NCI-H2196 treated with DMSO at 0.1 percent for 48 hours (cell line): ENCODE measurements around the gene CEP112.

Experiments
- DNase-seq: peaks from one replicate; lab custom pipeline; 2025; ENCODE audit not compliant: unreplicated experiment; lab: John Stamatoyannopoulos, UW

CEP112 gene

DNA sequence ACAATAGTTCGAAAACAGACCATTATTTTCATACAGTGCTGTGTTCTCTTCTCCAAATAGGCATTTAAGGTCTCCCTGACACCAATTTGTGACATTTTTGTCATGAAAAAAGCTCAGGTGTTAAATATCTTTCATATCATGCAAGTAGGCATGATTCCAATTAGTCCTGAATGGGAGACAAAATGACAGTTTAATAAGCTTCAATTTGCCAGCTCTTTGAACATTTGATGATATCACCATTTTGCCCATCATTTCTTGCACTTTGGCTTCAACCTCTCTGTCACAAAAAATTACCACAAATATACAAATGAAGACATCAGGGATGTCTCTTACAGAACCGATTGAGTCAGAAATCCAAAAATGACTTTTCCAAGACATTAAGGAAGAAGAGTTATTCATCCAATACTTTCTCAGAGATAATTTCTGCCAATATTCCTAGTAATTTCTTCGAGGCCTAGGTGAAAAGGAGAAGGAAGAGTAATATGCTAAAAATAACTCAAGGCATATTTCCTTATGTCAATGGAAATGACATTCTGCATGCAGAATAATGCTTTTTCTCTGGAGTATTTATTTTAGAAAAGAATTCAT is 298.1 kb downstream of the CEP112 start:
- no peak for DNase-seq

DNA sequence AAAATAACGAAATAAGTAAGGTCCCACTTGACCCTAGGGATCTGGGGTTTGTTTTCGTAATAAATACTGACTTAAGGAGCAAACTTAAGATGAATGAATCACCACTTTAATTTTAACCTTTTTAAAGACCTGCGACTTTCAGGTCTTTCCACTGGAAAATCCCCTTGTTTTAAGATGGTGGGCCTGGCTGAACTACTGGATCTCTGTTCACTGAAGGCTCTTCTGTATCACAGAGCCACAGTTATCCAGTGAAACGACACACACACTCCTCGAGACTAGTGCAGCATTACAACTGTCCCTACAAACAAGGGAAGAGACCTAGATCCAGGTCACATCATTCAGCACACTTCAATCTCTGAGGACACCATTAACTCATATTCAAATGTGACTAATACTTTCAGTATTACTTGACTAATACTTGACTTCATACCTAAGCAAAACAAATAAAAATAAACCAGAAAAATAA is 299.0 kb downstream of the CEP112 start:
- no peak for DNase-seq

GRCh38 chr17:65891231-65891735 is 300.6 kb downstream of the CEP112 start:
- DNase-seq, result no peak

GRCh38 chr17:65888649-65889048 is 303.3 kb downstream of the CEP112 start:
- no peak for DNase-seq

DNA sequence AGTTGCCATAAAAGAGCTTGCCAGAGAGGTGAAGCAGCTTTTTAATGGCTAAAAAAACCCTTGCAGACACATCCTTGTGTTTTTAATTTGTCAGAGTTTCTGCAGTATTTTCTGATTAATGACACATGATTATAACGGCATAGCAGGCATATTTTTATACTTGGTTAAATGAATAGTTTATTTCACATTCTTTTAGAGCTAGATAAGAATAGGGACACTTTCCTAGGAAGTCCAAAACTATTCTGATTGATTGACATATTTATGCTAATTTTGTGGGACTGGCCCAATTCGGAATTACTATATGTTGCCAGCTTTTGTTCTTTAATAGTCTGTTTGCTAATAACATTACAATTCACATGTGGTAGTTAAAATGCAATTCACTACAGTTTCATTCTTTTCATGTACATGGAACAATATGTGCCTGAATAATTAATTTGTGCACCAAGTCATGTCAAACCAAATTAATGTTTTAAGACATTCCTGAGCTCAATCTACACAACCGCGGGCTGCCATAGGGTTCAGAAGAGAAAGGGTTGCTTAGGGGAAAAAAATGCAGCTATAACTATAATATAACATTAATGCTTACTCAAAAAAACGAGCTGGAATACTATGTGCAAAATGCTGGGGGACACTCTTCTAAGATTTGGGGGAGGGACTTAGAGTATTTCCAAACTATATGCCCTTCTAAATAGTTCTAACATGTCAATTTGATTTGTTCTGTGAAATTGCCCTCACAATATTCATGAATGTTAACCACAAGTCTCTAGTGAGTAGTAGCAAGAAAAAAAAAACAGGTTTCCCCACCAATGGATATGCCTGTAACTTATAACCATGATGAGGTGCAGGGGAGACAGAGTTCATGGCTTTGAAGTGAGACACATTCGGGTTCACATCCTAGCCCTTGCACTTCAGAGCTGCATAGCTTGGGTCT is 305.4 kb downstream of the CEP112 start:
- DNase-seq, result no peak

- no peak for DNase-seq
These were observed 306.2 kb downstream of the CEP112 start for GRCh38 chr17:65885541-65886312.

- no peak for DNase-seq
These were observed 314.9 kb downstream of the CEP112 start for GRCh38 chr17:65876985-65877384.

GRCh38 chr17:65868881-65869280 is 323.1 kb downstream of the CEP112 start:
- no peak for DNase-seq

- DNase-seq, result no peak
These were observed 324.9 kb downstream of the CEP112 start for GRCh38 chr17:65867014-65867413.

DNA sequence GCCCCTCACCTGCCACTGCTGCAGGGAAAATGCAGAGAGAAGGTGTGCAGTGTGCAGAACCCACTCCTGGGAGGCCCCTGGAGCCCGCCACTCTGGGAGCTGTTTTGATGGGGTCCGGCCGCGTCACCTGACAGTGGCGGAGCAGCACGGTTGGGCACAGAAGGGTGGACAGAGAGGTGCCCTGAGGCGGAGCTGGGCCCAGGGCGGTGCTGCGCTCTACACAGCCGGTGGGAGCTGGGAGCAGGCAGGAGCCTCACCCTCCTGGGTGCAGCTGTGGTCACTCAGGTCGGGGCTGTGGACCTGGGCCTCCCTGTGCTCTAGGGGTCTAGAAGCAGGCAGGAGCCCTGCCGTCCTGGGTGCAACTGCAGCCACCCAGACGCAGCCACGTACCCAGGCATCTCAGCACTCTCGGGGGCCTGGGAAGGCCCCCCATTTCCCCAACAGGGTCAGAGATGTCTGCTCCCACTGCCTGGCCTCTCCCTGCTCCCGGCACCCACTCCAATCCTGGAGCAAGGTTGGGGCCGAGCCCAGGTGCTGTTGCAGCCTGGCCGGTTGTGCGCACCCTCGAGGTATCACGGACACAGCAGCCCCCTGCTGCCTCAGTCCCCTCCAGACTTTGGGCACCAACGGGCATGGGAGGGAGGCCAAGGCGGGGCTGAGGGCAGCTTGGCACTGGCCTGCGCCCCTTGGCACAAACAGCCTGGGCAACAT is 326.1 kb downstream of the CEP112 start:
- no peak for DNase-seq

- DNase-seq, result no peak
These were observed 327.5 kb downstream of the CEP112 start for GRCh38 chr17:65864394-65864793.

DNA sequence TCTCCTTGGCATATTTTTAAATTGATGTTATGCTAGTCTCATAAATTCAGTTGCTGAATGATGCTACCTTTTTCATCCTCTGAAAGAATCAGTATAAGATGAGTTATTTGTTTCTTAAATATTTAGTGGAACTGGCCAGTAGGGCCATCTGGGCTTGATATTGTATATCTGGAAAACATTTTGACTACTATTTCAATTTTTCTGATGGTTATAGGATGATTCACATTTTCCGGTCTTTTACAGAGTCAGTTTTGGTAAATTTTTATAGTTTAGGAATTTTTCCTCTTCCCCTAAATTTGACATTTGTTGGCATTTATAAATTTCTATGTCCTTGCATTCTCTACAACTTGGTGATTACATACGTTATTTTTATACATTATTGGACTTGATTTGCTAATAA is 334.2 kb downstream of the CEP112 start:
- DNase-seq, result no peak

GRCh38 chr17:65856865-65857264 is 335.1 kb downstream of the CEP112 start:
- no peak for DNase-seq

GRCh38 chr17:65855675-65856074 is 336.3 kb downstream of the CEP112 start:
- no peak for DNase-seq

GRCh38 chr17:65855245-65855644 is 336.7 kb downstream of the CEP112 start:
- DNase-seq, result no peak

- DNase-seq, result no peak
These were observed 338.1 kb downstream of the CEP112 start for GRCh38 chr17:65853816-65854215.

- no peak for DNase-seq
These were observed 339.0 kb downstream of the CEP112 start for GRCh38 chr17:65852911-65853310.

DNA sequence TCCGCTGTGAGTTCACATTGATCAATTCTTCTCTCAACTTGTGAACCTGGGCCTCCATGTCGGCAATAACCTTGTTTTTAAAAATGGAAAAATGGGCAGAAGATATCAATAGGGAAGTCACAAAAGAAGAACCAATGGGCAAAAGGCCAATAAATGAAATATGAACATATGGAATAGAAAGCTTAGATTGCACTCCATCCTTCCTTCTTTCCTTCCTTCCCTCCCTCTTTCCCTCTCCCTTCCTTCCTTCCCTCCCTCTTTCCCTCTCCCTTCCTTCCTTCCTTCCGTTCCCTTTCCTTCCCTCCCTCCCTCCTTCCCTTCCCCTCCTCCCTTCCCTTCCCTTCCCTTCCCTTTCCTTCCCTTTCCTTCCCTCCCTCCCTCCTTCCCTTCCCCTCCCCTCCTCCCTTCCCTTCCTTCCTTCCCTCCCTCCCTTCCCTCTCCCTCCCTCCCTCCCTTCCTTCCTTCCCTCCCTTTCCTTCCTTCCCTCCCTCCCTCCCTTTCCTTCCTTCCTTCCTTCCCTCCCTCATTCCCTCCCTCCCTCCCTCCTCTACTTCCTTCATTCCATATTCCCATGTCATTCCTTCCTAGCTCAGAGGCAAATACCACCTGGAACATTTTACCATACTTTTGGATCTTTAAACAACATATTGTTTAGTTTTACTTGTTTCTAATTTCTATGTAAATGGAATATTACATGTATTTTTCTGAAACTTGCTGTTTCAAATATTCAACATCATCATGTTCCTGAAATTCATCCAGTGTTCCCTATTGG is 339.8 kb downstream of the CEP112 start:
- no peak for DNase-seq

- no peak for DNase-seq
These were observed 341.4 kb downstream of the CEP112 start for GRCh38 chr17:65850486-65850885.

DNA sequence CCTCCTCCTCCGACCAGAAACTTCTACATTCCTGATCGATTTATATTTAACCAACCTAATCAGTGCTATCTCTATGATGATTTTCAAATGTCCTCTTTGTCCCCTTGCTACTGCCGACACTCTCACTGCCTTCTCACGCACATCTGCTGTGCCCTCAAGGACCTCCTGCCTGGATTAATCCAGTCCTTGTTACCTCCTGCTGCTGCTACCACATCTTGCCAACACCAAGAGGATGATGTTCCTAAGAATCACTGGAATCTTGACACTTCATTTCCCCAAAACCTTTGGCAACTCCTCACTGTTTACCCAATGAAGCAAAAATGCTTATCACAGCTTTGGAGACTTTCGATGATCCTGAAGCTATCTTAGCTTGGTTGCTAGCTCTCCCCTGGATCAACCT is 343.2 kb downstream of the CEP112 start:
- no peak for DNase-seq
